BLaER1 treated with 17β-estradiol and CSF1 and Interleukin-3, amounts not matched to agents 10 nM and 100 nM (cell line): ENCODE data around the gene WNT11.

Source experiments
- H3K27ac ChIP-seq, 11 experiments: shearing (Covaris generic); formaldehyde crosslinking; 2 replicates each; pipeline ENCODE4 v1.8.1; 2022
- H3K27me3 ChIP-seq, 11 experiments: shearing (Covaris generic); formaldehyde crosslinking; 2 replicates each; pipeline ENCODE4 v1.8.1; 2022
- H3K36me3 ChIP-seq, 11 experiments: shearing (Covaris generic); formaldehyde crosslinking; 2 replicates each; pipeline ENCODE4 v1.8.1; 2022
- H3K4me1 ChIP-seq, 10 experiments: shearing (Covaris generic); formaldehyde crosslinking; 2 replicates each; pipeline ENCODE4 v1.8.1; 2022
- H3K4me2 ChIP-seq, 11 experiments: shearing (Covaris generic); formaldehyde crosslinking; 2 replicates each; pipeline ENCODE4 v1.8.1; 2022
- H3K4me3 ChIP-seq, 10 experiments: shearing (Covaris generic); formaldehyde crosslinking; 2 replicates each; pipeline ENCODE4 v1.8.1; 2022
- H3K9ac ChIP-seq, 11 experiments: shearing (Covaris generic); formaldehyde crosslinking; 2 replicates each; pipeline ENCODE4 v1.8.1; 2022
- H3K9me3 ChIP-seq, 11 experiments: shearing (Covaris generic); formaldehyde crosslinking; replicated peaks in 1 of 11; 2 replicates each; pipeline ENCODE4 v1.8.1; 2022
- H4K20me1 ChIP-seq, 11 experiments: shearing (Covaris generic); formaldehyde crosslinking; 2 replicates each; pipeline ENCODE4 v1.8.1; 2022
- Cebpa-rat ChIP-seq, 11 experiments: shearing (Covaris generic); IDR thresholded peaks; 2 replicates each; pipeline ENCODE4 v1.8.1; 2022

The WNT11 gene

GRCh38 chr11:76247091-76247490 is 40.8 kb upstream of the WNT11 start:
- Histone ChIP-seq H3K4me1 (peaks cover 0 to 10% (median 0%) of the 10 kb centered on the region in 10 experiments; a peak in 1 of 20 replicates), H3K27me3 (no peaks in the 10 kb centered on the region), H3K27ac (no peak overlapping the region), H3K4me3 (no peak overlapping the region), H3K36me3 (peaks cover 0 to 4% (median 0%) of the 10 kb centered on the region in 11 experiments; a peak in 1 of 22 replicates), H3K4me2 (no peak overlapping the region), H4K20me1 (no peaks in the 10 kb centered on the region), H3K9me3 (peaks cover 25 to 32% (median 31%) of the 10 kb centered on the region in 11 experiments), H3K9ac (no peak overlapping the region)
- no peak for TF ChIP-seq Cebpa-rat (IDR thresholded peaks at IDR 0.05)

DNA sequence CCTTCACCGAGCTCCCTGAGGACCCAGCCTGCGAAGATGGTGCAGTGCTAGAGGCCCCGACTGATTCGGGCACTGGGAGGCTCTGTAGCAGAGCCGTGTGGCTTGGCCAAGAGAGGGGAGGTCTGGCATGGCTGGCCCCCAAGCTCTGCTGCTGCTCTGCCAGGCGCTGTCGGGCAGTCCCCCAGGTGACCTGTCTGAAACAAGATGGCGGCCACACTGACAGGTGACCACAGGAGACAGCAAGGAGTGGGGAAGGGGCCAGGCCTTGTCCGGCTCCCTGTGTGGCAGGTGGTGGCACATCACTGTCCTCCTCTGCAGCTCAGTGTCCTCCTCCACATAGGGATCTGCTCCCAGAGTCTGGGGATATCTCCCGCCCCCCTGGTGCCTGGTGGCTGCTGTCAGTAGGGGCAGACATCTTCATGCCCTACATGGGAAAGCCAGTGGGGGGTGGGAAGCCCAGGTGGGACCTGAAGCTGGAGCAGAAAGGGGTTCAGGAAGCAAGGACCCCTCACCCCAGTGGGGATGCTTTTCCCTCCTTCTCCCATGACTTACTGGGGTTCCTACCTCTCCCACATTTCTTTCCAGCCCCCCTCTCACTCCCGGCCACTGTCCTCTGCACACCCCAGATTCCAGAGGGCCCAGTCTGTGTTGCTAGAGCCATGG is 40.1 kb upstream of the WNT11 start:
- Histone ChIP-seq H3K4me1 (peaks cover 0 to 4% (median 0%) of the 10 kb centered on the region in 10 experiments; a peak in 2 of 20 replicates), H3K9me3 (peaks cover 20 to 25% (median 24%) of the 10 kb centered on the region in 11 experiments), H4K20me1 (no peaks in the 10 kb centered on the region), H3K36me3 (peaks cover 0 to 4% (median 0%) of the 10 kb centered on the region in 11 experiments; a peak in 1 of 22 replicates), H3K27ac (no peak overlapping the region), H3K27me3 (no peaks in the 10 kb centered on the region), H3K4me3 (no peak overlapping the region), H3K9ac (no peak overlapping the region), H3K4me2 (no peak overlapping the region)
- TF ChIP-seq Cebpa-rat (IDR thresholded peaks at IDR 0.05) = no peak

DNA sequence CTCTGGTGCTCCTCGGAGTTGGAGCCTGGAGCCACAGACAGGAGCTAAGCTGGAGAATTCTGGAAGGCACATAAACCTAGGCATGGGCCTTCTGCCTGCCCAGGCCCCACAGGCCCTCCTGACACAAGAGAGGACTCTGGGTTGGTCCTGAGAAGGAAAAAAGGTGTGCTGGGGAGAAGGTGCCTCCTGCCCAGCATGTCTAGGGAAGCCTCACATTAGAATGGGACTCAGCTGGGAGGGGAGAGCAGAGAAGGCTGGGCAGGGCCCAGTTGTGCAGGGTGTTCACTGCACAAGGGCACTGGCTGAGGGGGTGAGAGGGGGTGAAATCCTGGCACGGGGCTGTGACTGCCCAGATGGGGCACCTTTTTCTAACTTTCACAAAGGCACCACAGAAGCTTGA is 39.4 kb upstream of the WNT11 start:
- Histone ChIP-seq H3K9me3 (peaks cover 13 to 18% (median 17%) of the 10 kb centered on the region in 11 experiments), H3K27me3 (no peaks in the 10 kb centered on the region), H3K4me2 (no peak overlapping the region), H3K9ac (no peak overlapping the region), H3K27ac (no peak overlapping the region), H4K20me1 (no peaks in the 10 kb centered on the region), H3K4me1 (peaks cover 0 to 5% (median 0%) of the 10 kb centered on the region in 10 experiments; a peak in 1 of 20 replicates), H3K36me3 (peaks cover 0 to 4% (median 0%) of the 10 kb centered on the region in 11 experiments; a peak in 1 of 22 replicates), H3K4me3 (no peak overlapping the region)
- TF ChIP-seq Cebpa-rat (IDR thresholded peaks at IDR 0.05) = no peak

DNA sequence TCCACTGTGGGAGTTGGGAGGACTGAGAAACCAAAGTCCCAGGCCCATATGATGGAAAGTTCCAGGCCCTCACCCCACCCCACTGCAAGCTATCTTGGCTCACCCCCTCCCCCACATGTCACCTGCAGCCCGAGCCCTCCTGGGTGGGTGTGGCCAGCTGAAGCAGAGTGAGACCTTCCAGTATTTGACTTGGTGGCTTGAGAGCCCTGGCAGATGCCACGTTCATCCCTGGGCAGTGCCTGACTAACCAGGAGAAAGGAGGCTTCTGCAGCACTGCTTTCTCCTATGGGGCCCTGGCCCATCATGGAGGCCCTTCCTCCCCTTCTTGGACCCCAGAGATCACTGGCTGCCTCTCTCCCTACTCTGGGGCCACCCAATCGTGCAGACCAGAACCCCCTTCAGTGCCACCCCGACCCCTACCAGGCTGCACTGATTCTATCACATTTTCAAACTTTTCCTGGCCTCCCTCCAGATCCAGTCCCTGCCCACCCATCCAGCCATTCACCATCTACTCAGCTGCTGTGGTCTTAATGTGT is 38.1 kb upstream of the WNT11 start:
- Histone ChIP-seq H3K4me3 (no peak overlapping the region), H3K27me3 (no peaks in the 10 kb centered on the region)

DNA sequence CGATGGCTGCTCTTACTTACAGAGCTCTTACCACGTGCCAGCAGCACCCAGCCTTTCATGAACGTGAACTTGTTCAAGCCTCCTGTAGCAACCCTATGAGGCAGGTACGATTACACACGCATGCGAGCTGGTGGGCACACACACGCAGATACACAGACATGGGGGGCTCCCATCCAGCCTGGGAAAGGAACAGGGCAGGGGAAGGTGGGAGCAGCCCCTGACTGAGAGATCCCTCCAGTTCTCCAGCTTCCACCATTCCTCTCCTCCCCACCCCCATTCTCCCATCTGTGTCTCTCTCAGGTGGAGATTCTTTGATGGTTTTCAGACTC is 37.6 kb upstream of the WNT11 start:
- Histone ChIP-seq H3K4me2 (no peak overlapping the region), H3K4me3 (no peak overlapping the region)

More for the DNA sequence above, 38.1 kb upstream of the WNT11 start:
- Histone ChIP-seq H3K4me2 (no peak overlapping the region), H3K9ac (no peak overlapping the region), H3K36me3 (no peaks in the 10 kb centered on the region), H3K27ac (no peak overlapping the region), H3K9me3 (peaks cover 0 to 5% (median 4%) of the 10 kb centered on the region in 11 experiments; a peak in 14 of 22 replicates), H3K4me1 (peaks cover 0 to 5% (median 0%) of the 10 kb centered on the region in 10 experiments; a peak in 1 of 20 replicates), H4K20me1 (no peaks in the 10 kb centered on the region)
- no peak for TF ChIP-seq Cebpa-rat (IDR thresholded peaks at IDR 0.05)

DNA sequence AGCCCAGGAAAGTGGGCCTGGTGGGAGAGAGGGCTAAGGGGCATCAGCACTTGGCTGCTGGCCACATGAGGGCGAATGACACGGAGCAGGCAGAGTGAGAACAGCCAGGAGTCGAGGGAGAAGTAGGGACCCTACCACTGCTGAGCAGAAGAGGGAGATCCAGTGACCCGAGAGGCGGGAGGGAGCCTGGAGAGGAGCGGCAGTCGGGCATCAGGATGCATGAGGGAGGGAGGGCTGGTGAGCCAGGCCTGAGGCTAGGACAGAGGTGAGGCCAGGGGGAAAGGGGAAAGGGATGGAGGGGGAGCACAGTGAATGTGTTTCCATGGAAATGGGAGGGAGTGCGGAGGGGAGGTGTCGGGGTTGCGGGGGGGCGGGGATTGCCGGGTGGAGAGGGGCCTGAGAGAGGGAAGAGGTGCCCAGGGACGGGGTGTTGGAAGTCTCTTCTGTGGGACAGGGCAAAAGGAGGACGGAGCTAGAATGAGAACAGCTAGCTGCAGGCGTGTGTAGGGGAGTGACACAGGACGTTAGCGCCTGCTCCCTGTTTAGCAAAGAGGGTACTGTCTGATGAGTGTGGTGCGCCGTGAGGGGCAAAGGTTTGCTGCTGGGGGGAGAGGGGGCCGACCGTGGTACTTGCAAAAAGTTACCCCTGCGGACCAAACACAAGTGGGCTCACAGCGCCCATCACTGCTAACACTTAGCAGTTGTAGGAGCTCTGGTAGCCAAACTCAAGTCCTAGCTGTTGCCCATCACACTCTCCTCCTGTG is 37.1 kb upstream of the WNT11 start:
- H3K9me3 ChIP-seq = no peaks in the 10 kb centered on the region
- H3K4me1 ChIP-seq = peaks cover 0 to 6% (median 0%) of the 10 kb centered on the region in 10 experiments; a peak in 1 of 20 replicates
- TF ChIP-seq Cebpa-rat (IDR thresholded peaks at IDR 0.05) = no peak
- no peaks in the 10 kb centered on the region for H4K20me1 ChIP-seq
- H3K9ac ChIP-seq = no peak overlapping the region
- no peak overlapping the region for H3K4me3 ChIP-seq
- H3K27ac ChIP-seq = no peak overlapping the region
- no peaks in the 10 kb centered on the region for H3K27me3 ChIP-seq
- H3K4me2 ChIP-seq = no peak overlapping the region
- no peaks in the 10 kb centered on the region for H3K36me3 ChIP-seq

More for the DNA sequence above, 37.6 kb upstream of the WNT11 start:
- H3K27me3 ChIP-seq = no peaks in the 10 kb centered on the region
- peaks cover 0 to under 1% (median 0%) of the 10 kb centered on the region in 11 experiments; a peak in 1 of 22 replicates for H3K9me3 ChIP-seq
- no peak overlapping the region for H3K9ac ChIP-seq
- no peak for TF ChIP-seq Cebpa-rat (IDR thresholded peaks at IDR 0.05)
- H3K27ac ChIP-seq = no peak overlapping the region
- H3K36me3 ChIP-seq = no peaks in the 10 kb centered on the region
- H4K20me1 ChIP-seq = no peaks in the 10 kb centered on the region
- peaks cover 0 to 5% (median 0%) of the 10 kb centered on the region in 10 experiments; a peak in 1 of 20 replicates for H3K4me1 ChIP-seq

DNA sequence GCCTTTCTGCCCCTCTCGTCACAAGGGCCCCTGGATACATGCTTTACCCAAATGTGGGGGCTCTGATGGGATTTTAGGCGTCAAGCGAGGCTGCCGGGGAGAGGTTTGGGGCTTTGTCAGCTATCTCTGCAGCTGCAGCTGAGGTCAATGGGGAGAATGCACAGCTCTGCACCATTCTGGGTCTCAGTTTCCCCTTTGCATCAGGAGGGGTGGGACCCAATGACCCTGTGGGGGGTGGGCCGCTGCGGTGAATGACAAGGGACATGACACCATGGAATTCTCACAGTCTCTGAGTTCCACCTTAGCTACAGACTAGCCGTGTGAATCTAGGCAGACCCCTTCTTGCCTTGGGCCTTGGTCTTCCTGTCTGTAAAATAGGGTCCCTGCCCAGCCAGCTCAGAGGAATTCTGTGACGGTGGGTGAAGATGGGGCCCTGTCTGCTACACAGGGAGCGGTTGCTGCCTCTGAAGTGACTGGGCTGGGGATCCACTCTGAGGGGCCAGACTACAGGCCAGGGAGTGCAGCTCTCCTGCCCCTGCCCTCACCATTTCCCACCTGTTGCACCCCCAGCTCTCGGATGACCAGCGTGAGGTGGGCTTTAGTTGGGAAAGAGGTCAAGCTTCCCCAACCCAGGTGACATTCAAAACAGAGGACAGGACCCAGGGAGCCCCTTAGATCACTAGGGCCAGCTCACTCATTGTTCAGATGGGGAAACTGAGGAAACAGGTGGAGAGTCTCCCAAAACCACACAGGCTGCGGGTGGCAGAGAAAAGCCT is 35.9 kb upstream of the WNT11 start:
- H3K4me2 ChIP-seq = no peak overlapping the region
- H3K27me3 ChIP-seq = no peaks in the 10 kb centered on the region
- no peak overlapping the region for H3K9ac ChIP-seq
- no peaks in the 10 kb centered on the region for H4K20me1 ChIP-seq
- H3K27ac ChIP-seq = no peak overlapping the region
- H3K4me3 ChIP-seq = no peak overlapping the region
- H3K9me3 ChIP-seq = no peaks in the 10 kb centered on the region
- no peaks in the 10 kb centered on the region for H3K36me3 ChIP-seq
- H3K4me1 ChIP-seq = peaks cover 0 to 18% (median 8%) of the 10 kb centered on the region in 10 experiments; a peak in 9 of 20 replicates
- TF ChIP-seq Cebpa-rat (IDR thresholded peaks at IDR 0.05) = no peak

DNA sequence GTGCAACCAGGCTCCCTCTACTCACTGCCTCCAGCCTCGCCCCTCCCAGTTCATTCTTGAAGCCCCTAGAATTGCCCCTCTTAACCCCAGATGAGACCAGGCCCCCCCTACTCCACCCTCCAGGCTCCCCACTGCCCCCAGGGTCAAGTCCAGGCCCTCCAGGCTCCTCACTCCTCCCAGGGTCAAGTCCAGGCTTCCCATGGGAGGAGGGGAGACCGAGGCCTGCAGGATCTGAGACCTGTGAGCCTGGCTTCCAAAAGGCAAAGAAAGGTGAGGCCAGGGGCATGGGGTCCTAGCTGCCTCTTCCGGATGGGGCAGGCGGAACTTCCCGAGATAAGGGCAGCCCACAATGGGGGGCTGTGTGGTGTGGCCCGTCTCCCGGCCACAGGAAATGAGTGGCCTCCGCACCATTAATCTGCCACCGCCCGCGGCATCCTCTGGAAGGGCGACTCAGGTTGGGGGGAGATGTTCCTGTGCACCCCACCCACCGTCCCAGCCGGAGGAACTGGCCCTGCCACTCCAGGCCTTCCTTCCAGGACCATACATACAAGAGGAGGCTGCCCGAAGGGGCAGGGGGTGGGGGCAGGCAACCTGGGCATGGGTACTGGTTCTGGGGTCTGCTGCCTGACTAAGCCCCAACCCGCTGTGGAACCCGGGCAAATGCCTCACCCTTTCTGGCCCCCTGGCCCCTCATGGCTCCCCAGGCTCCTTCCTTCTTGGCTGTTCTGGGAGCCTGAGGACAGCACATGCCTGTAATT is 35.1 kb upstream of the WNT11 start:
- Histone ChIP-seq H3K4me2 (no peak overlapping the region), H3K36me3 (no peaks in the 10 kb centered on the region), H3K9me3 (no peaks in the 10 kb centered on the region), H3K27ac (no peak overlapping the region), H3K4me1 (peaks cover 0 to 24% (median 12%) of the 10 kb centered on the region in 10 experiments; a peak in 12 of 20 replicates), H3K9ac (no peak overlapping the region), H4K20me1 (no peaks in the 10 kb centered on the region), H3K27me3 (peaks cover 0 to 7% (median 0%) of the 10 kb centered on the region in 11 experiments; a peak in 1 of 22 replicates), H3K4me3 (no peak overlapping the region)
- no peak for TF ChIP-seq Cebpa-rat (IDR thresholded peaks at IDR 0.05)
